GM12892 (cell line): Measurements from ENCODE around the gene SLC15A1.

ENCODE experiments used
- POLR2A ChIP-seq: IDR thresholded peaks from 2 replicates; pipeline ENCODE4 v1.6.1; 2011; ENCODE audit warnings: low read depth, low read length, control low read depth
- POLR2AphosphoS5 ChIP-seq: IDR thresholded peaks from 2 replicates; pipeline ENCODE4 v1.6.1; 2011; ENCODE audit warnings: low read depth, low read length, control low read depth

GRCh38 chr13:98751367-98751782 lies 1.1 kb downstream of the SLC15A1 start:
- TF ChIP-seq POLR2A (no peak), POLR2AphosphoS5 (no peak)
